H1 (cell line): Measurements from ENCODE around the gene EXOC3L1. TPM values are rescaled to one million over a fixed set of nuclear protein-coding genes. Genes with fewer than 3 reads are reported as not detected.

Experiments used
- CTCF ChIA-PET: fragments of 300-600 bp; sonication (Branson Sonifier 250); formaldehyde crosslinking; loops from one replicate; lab custom pipeline; 2021; ENCODE audit not compliant: partially characterized antibody; lab: Charles Lee
- POLR2A ChIA-PET: fragments of 300-600 bp; sonication (Branson Sonifier 250); formaldehyde crosslinking; loops from one replicate; lab custom pipeline; 2021; ENCODE audit warnings: inconsistent platforms; ENCODE audit not compliant: partially characterized antibody; lab: Charles Lee
- DNase-seq, 2 experiments: peaks; one replicate each; pipeline versions ENCODE4 v3.0.0 to v3.0.0-alpha.2; 2010 to 2022; ENCODE audit warnings: low spot score in 2 of 2, low read depth in 1 of 2, mixed read lengths in 1 of 2
- FAIRE-seq: peaks from 2 replicates; lab custom pipeline; 2011; peaks lifted over from hg19 to GRCh38; lab: Jason Lieb, UNC
- H2AFZ ChIP-seq: 2 replicates; pipeline ENCODE4 v1.8.1; 2012; ENCODE audit warnings: low read length, inconsistent platforms
- H2AK5ac ChIP-seq: 2 replicates; pipeline ENCODE4 v1.6.1; 2013; ENCODE audit warnings: low read depth, low read length
- H2BK120ac ChIP-seq: replicated peaks from 2 replicates; pipeline ENCODE3; 2013; ENCODE audit warnings: low read depth, low read length, inconsistent platforms
- H2BK12ac ChIP-seq: 2 replicates; pipeline ENCODE4 v1.6.1; 2013; ENCODE audit warnings: low read depth, low read length
- H2BK15ac ChIP-seq: 2 replicates; pipeline ENCODE4 v1.6.1; 2013; ENCODE audit warnings: low read length
- H2BK20ac ChIP-seq: 2 replicates; pipeline ENCODE4 v1.6.1; 2013; ENCODE audit warnings: low read length
- H2BK5ac ChIP-seq: 2 replicates; pipeline ENCODE4 v1.6.1; 2013; ENCODE audit warnings: low read depth, low read length
- H3K14ac ChIP-seq: 2 replicates; pipeline ENCODE4 v1.6.1; 2013; ENCODE audit warnings: inconsistent platforms; ENCODE audit not compliant: insufficient read length
- H3K18ac ChIP-seq: 2 replicates; pipeline ENCODE4 v1.6.1; 2013; ENCODE audit warnings: low read length; ENCODE audit errors: extremely low read depth
- H3K23ac ChIP-seq: 2 replicates; pipeline ENCODE4 v1.6.1; 2013; ENCODE audit warnings: inconsistent platforms; ENCODE audit not compliant: insufficient read length
- H3K23me2 ChIP-seq: 2 replicates; pipeline ENCODE4 v1.6.1; 2013; ENCODE audit warnings: low read depth, low read length
- H3K27ac ChIP-seq: 2 replicates; pipeline ENCODE4 v1.6.1; 2011; ENCODE audit warnings: low read depth, low read length, inconsistent platforms
- H3K27me3 ChIP-seq, 4 experiments: replicated peaks in 1 of 4; 1 replicate in 1 of 4; 2 replicates in 3 of 4; pipeline versions ENCODE4 v1.6.1 to v1.8.1; 2011 to 2013; ENCODE audit warnings: low read length in 3 of 4, mild to moderate bottlenecking in 3 of 4, inconsistent platforms in 2 of 4, mixed read lengths in 2 of 4, moderate library complexity in 1 of 4; ENCODE audit not compliant: control insufficient read depth in 3 of 4, insufficient read depth in 3 of 4; ENCODE audit errors: extremely low read depth in 1 of 4
- H3K36me3 ChIP-seq, 4 experiments: 2 replicates each; pipeline versions ENCODE4 v1.6.1 to v1.8.1; 2011 to 2013; ENCODE audit warnings: mild to moderate bottlenecking in 4 of 4, low read length in 3 of 4, moderate library complexity in 2 of 4, control low read depth in 1 of 4, inconsistent platforms in 1 of 4; ENCODE audit not compliant: insufficient read depth in 4 of 4, control insufficient read depth in 2 of 4
- H3K4ac ChIP-seq: replicated peaks from 2 replicates; pipeline ENCODE3; 2013; ENCODE audit warnings: low read length, low read depth, mixed read lengths, inconsistent platforms; ENCODE audit not compliant: insufficient read length
- H3K4me1 ChIP-seq, 4 experiments: replicated peaks in 1 of 4; 1 replicate in 1 of 4; 2 replicates in 3 of 4; pipeline versions ENCODE4 v1.6.1 to v1.8.1; 2011 to 2013; ENCODE audit warnings: low read length in 3 of 4, inconsistent platforms in 2 of 4, mixed read lengths in 1 of 4; ENCODE audit not compliant: insufficient read depth in 4 of 4, control insufficient read depth in 3 of 4
- H3K4me2 ChIP-seq, 2 experiments: 2 replicates each; pipeline versions ENCODE4 v1.6.1 to v1.8.1; 2011 to 2013; ENCODE audit warnings: low read depth in 2 of 2, low read length in 2 of 2, control low read depth in 1 of 2, inconsistent platforms in 1 of 2, mild to moderate bottlenecking in 1 of 2; ENCODE audit not compliant: insufficient read depth in 1 of 2
- H3K4me3 ChIP-seq, 4 experiments: fragments of 200-600, 300-600 bp in 1 of 4; sonication (generic), shearing (Covaris generic), sonication (Bioruptor Twin) in 1 of 4; 2 replicates each; pipeline versions ENCODE4 v1.5.1 to v1.8.1; 2011 to 2016; ENCODE audit warnings: low read length in 4 of 4, low read depth in 3 of 4, control low read depth in 2 of 4, inconsistent platforms in 2 of 4, mild to moderate bottlenecking in 2 of 4, mixed read lengths in 1 of 4, moderate library complexity in 1 of 4; ENCODE audit not compliant: insufficient read depth in 2 of 4; ENCODE audit errors: extremely low read depth in 1 of 4
- H3K56ac ChIP-seq: replicated peaks from 2 replicates; pipeline ENCODE3; 2013; ENCODE audit warnings: low read depth, mild to moderate bottlenecking, mixed read lengths, low read length, inconsistent platforms; ENCODE audit not compliant: insufficient read length
- H3K79me1 ChIP-seq: 2 replicates; pipeline ENCODE4 v1.6.1; 2013; ENCODE audit warnings: low read depth, low read length, control low read depth
- H3K79me2 ChIP-seq, 2 experiments: 2 replicates each; pipeline versions ENCODE4 v1.6.1 to v1.8.1; 2012 to 2013; ENCODE audit warnings: low read length in 2 of 2, mild to moderate bottlenecking in 2 of 2, inconsistent platforms in 1 of 2; ENCODE audit not compliant: insufficient read depth in 2 of 2, control insufficient read depth in 1 of 2
- H3K9ac ChIP-seq, 4 experiments: replicated peaks in 1 of 4; 1 replicate in 1 of 4; 2 replicates in 3 of 4; pipeline versions ENCODE4 v1.6.1 to v1.8.1; 2011 to 2013; ENCODE audit warnings: low read depth in 3 of 4, low read length in 3 of 4, control low read depth in 2 of 4, mild to moderate bottlenecking in 2 of 4, moderate library complexity in 2 of 4, inconsistent platforms in 1 of 4; ENCODE audit errors: extremely low read depth in 1 of 4
- H3K9me3 ChIP-seq, 2 experiments: 2 replicates each; pipeline versions ENCODE4 v1.6.1 to v1.8.1; 2012 to 2013; ENCODE audit warnings: mild to moderate bottlenecking in 2 of 2, moderate library complexity in 2 of 2, control low read depth in 1 of 2, inconsistent platforms in 1 of 2, low read depth in 1 of 2, low read length in 1 of 2, mixed read lengths in 1 of 2; ENCODE audit not compliant: insufficient read depth in 2 of 2
- H4K20me1 ChIP-seq, 2 experiments: replicated peaks in 1 of 2; 2 replicates each; pipeline versions ENCODE3 to v1.8.1; 2011 to 2013; ENCODE audit warnings: inconsistent platforms in 2 of 2, low read length in 2 of 2, mild to moderate bottlenecking in 1 of 2; ENCODE audit not compliant: insufficient read depth in 2 of 2, control insufficient read depth in 1 of 2
- H4K5ac ChIP-seq: 2 replicates; pipeline ENCODE4 v1.6.1; 2013; ENCODE audit warnings: low read length, low read depth, mixed read lengths, inconsistent platforms; ENCODE audit not compliant: insufficient read length
- H4K8ac ChIP-seq: 2 replicates; pipeline ENCODE4 v1.8.0; 2013; ENCODE audit warnings: mild to moderate bottlenecking, moderate library complexity, low read length, inconsistent platforms; ENCODE audit not compliant: insufficient read depth; ENCODE audit errors: extremely low read depth
- H4K91ac ChIP-seq: replicated peaks from 2 replicates; pipeline ENCODE3; 2013; ENCODE audit warnings: low read length, mixed read lengths, inconsistent platforms; ENCODE audit not compliant: insufficient read length
- BACH1 ChIP-seq: IDR thresholded peaks from 2 replicates; pipeline ENCODE4 v1.6.1; 2012; ENCODE audit warnings: low read length, improper control_type of control experiment
- BRCA1 ChIP-seq: IDR thresholded peaks from 2 replicates; pipeline ENCODE4 v1.6.1; 2012; ENCODE audit warnings: low read depth, low read length, improper control_type of control experiment
- CBX5 ChIP-seq: fragments of 300-800, 300-1000 bp; sonication (generic); IDR thresholded peaks from 2 replicates; pipeline ENCODE4 v1.7.1; 2016; ENCODE audit warnings: antibody characterized with exemption, low read length, low read depth
- CEBPB ChIP-seq: IDR thresholded peaks from 2 replicates; pipeline ENCODE4 v1.6.1; 2012; ENCODE audit warnings: low read depth, low read length
- EP300 ChIP-seq, 2 experiments: IDR thresholded peaks; 1 replicate in 1 of 2; 2 replicates in 1 of 2; pipeline ENCODE4 v1.6.1; 2011 to 2012; ENCODE audit warnings: low read depth in 2 of 2, low read length in 2 of 2, mild to moderate bottlenecking in 2 of 2, borderline replicate concordance in 1 of 2, inconsistent platforms in 1 of 2, moderate library complexity in 1 of 2
- JUN ChIP-seq: IDR thresholded peaks from 2 replicates; pipeline ENCODE4 v1.6.1; 2011; ENCODE audit warnings: low read depth, mild to moderate bottlenecking, improper control_type of control experiment, low read length
- RAD21 ChIP-seq, 2 experiments: IDR thresholded peaks in 1 of 2; conservative IDR thresholded peaks in 1 of 2; 2 replicates each; pipeline ENCODE4 v1.6.1; 2011; ENCODE audit warnings: low read depth in 2 of 2, low read length in 2 of 2, improper control_type of control experiment in 1 of 2, inconsistent platforms in 1 of 2, mild to moderate bottlenecking in 1 of 2, moderate library complexity in 1 of 2
- TAF7 ChIP-seq: optimal IDR thresholded peaks from 2 replicates; pipeline ENCODE3; 2011; ENCODE audit warnings: low read depth, mild to moderate bottlenecking, inconsistent platforms, low read length, moderate library complexity, borderline replicate concordance
- TBP ChIP-seq: IDR thresholded peaks from 2 replicates; pipeline ENCODE4 v1.6.1; 2011; ENCODE audit warnings: low read depth, low read length, improper control_type of control experiment
- WGBS, 2 experiments: shearing (Covaris generic) in 1 of 2; methylation state at CpG; one replicate each; pipeline versions ENCODE4 v1.1.6 to v1.1.7; 2013 to 2015; ENCODE audit warnings: low lambda C conversion rate in 2 of 2, mixed read lengths in 2 of 2, inconsistent platforms in 1 of 2, low coverage in 1 of 2, missing lambda C conversion rate in 1 of 2; ENCODE audit not compliant: insufficient replicate concordance in 2 of 2, insufficient coverage in 1 of 2, insufficient read length in 1 of 2; ENCODE audit errors: extremely low coverage in 1 of 2, missing lambda C conversion rate in 1 of 2; 5-methylcytosine and 5-hydroxymethylcytosine counted together
- polyA plus RNA-seq, 7 experiments: library from polyadenylated mRNA; depleted of rRNA in 3 of 7; stranded (reverse) in 5 of 7; unstranded in 2 of 7; fragments of >200 nt in 5 of 7; fragments of 200-250 nt in 2 of 7; gene quantifications; 1 replicate in 5 of 7; 2 replicates in 1 of 7; 4 replicates in 1 of 7; pipeline versions ENCODE4 v1.2.1 to v1.2.3, GENCODE V29; 2011 to 2013; ENCODE audit warnings: missing spikeins in 2 of 7, mixed read lengths in 2 of 7
- total RNA-seq: library from RNA; stranded (reverse); fragmentation: NEBNext Ultra II Directional; extraction: Animal tissue kit (Norgen Biotek cat#: 25700); gene quantifications from 2 replicates; pipeline ENCODE4 v1.2.1, GENCODE V29; 2021
- TF ChIP-seq, protein P1 (sequence below): IDR thresholded peaks from 2 replicates; pipeline ENCODE4 v1.6.1; 2011; ENCODE audit warnings: low read depth, mild to moderate bottlenecking, low read length; ENCODE audit not compliant: insufficient read depth

The EXOC3L1 gene
- total and polyA plus RNA-seq, 2 of the 8 experiments (the other 6 are each of a cell fraction or from before 2014, with no cell fraction given) = 1.3 TPM

DNA sequence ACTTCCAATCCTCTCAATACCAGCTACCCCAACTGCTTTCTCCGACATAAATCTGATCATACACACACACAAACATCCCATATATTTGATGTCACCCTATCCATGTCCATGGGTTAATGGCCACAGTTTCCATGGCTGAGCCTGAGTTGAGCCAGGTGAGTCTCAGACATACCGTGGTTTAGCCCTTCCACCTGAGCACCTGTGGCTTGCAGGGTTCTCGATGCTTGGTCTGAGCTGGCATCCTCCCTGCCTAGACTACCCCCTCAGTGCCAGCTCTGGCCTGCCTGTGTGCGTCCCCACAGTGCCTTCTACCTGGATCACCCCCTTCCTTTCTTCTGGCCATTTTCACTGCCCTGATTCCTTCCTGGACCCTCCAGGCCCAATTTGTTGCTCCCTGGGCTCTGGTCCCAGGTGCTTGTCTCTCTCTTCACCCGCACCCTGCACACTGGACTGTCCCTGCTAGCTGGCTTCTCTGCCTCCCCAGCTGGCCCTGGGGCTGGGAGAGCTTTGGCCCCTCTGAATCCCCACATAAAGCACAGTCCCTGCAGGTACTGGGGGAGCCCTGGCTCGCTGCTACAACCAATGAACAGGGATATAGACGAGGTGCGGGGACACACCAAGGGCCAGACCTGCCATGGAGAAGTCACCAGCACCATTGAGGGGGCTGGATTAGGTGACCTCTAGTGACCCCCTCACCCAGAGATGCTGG is 16.3 kb upstream of the EXOC3L1 start:
- Histone ChIP-seq H3K27me3 (peaks cover 0 to 2% (median 0%) of the 10 kb centered on the region in 4 experiments; a peak in 1 of 7 replicates), H3K4me2 (no peak overlapping the region), H4K20me1 (peaks cover 0 to 2% of the 10 kb centered on the region in 2 experiments), H3K79me2 (no peaks in the 10 kb centered on the region), H3K79me1 (no peaks in the 10 kb centered on the region), H4K5ac (no peak overlapping the region), H3K56ac (no peak overlapping the region), H2BK20ac (no peak overlapping the region), H3K23me2 (no peaks in the 10 kb centered on the region), H2BK12ac (no peak overlapping the region), H2BK15ac (no peak overlapping the region), H4K91ac (no peak overlapping the region), H4K8ac (no peak overlapping the region), H3K18ac (no peak overlapping the region), H3K4ac (no peak overlapping the region), H2AK5ac (no peak overlapping the region), H3K9ac (no peak overlapping the region), H3K36me3 (peaks cover 0 to 3% (median 0%) of the 10 kb centered on the region in 4 experiments; a peak in 3 of 8 replicates), H2BK120ac (no peak overlapping the region), H2BK5ac (no peak overlapping the region), H3K4me3 (no peak overlapping the region), H3K23ac (no peak overlapping the region), H2AFZ (no peak overlapping the region), H3K9me3 (no peaks in the 10 kb centered on the region), H3K4me1 (peaks cover 0 to 10% (median 1%) of the 10 kb centered on the region in 4 experiments; a peak in 2 of 7 replicates), H3K14ac (no peak overlapping the region), H3K27ac (no peak overlapping the region)
- DNase-seq (no peak), FAIRE-seq (no peak)
- ChIA-PET CTCF (no interaction called here), POLR2A (interaction anchor here (0.6 to 5.4 kb wide), 5 partner anchors 8 to 31 kb away, joined by 3 to 19 read pairs (median 3); partner anchors contain the start of gene TMEM208)
- WGBS, 2 experiments = 89% methylated on average over 8 of the region's 8 CpGs; no CpG with 5 or more reads in 1 of the 2 experiments
- TF ChIP-seq JUN (no peak), CBX5 (no peak), TBP (no peak), EP300 (IDR thresholded peaks at IDR 0.05; ENCODE audit: borderline replicate concordance in 1 of 2, low read depth in 2 of 2, low read length in 2 of 2) (no peak), TAF7 (no peak), CEBPB (no peak), RAD21 (IDR thresholded peaks at IDR 0.05 in 1 of 2, conservative IDR thresholded peaks at IDR 0.05 in 1 of 2; ENCODE audit: low read depth in 2 of 2, low read length in 2 of 2) (no peak), BRCA1 (no peak), BACH1 (no peak)
- TF ChIP-seq, protein P1, sequence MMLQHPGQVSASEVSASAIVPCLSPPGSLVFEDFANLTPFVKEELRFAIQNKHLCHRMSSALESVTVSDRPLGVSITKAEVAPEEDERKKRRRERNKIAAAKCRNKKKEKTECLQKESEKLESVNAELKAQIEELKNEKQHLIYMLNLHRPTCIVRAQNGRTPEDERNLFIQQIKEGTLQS = no peak
